Kidney glomerular epithelial cell (primary cell): Measurements from ENCODE around the gene TP53BP2.
"Not testable (repeated sequence)": the region's sequence is repeated elsewhere in the genome, so short reads cannot be mapped to it uniquely, and the experiment has no call there.

ENCODE experiments used
- DNase-seq: peaks from one replicate; lab custom pipeline; 2025; lab: John Stamatoyannopoulos, UW

TP53BP2 gene, protein sequence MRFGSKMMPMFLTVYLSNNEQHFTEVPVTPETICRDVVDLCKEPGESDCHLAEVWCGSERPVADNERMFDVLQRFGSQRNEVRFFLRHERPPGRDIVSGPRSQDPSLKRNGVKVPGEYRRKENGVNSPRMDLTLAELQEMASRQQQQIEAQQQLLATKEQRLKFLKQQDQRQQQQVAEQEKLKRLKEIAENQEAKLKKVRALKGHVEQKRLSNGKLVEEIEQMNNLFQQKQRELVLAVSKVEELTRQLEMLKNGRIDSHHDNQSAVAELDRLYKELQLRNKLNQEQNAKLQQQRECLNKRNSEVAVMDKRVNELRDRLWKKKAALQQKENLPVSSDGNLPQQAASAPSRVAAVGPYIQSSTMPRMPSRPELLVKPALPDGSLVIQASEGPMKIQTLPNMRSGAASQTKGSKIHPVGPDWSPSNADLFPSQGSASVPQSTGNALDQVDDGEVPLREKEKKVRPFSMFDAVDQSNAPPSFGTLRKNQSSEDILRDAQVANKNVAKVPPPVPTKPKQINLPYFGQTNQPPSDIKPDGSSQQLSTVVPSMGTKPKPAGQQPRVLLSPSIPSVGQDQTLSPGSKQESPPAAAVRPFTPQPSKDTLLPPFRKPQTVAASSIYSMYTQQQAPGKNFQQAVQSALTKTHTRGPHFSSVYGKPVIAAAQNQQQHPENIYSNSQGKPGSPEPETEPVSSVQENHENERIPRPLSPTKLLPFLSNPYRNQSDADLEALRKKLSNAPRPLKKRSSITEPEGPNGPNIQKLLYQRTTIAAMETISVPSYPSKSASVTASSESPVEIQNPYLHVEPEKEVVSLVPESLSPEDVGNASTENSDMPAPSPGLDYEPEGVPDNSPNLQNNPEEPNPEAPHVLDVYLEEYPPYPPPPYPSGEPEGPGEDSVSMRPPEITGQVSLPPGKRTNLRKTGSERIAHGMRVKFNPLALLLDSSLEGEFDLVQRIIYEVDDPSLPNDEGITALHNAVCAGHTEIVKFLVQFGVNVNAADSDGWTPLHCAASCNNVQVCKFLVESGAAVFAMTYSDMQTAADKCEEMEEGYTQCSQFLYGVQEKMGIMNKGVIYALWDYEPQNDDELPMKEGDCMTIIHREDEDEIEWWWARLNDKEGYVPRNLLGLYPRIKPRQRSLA

DNA sequence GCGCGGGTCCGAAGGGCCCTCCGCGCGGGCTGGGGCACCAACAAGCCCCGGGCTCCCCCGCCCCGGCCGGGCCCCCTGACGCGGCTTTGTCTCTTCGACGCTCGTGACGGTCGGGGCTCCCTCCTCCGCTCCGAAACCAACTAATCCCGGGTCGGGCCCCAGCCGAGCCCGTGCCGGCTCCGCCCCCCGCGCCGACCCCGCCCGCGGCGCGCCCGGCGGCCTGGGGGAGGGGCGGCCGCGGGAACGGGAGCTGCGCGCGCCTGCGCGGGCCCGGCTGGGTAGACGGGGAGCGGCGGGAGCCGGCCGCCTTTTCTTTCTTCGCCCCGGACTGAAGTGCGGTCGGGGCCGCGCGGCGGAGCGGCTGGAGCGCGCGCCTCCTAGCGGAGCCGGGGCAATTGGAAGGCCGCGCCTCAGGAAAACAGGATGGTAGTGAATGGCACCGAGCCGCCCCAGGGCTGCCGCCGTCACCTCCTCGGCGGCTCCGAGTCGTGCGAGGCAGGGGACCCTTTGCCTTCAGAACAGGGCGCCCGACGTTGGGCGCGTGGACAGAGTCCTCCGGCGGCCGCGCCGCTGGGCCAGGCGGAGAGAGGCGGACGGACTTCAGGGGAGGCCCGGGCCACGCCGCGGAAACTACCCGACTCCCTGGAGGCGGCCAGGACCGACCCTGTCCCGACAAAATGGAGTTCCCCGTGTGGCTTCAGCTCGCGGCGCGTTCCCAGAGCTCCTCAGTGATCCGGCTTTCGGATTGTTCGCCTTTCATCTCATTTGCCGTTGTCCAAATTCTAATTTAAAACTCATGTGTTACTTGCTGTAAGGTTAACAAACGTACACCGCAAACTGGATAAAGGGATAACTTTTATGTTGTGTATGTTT is at the start of gene TP53BP2:
Gene TP53BP2, minus strand, starts transcription at position 138 of the 873 bp plus-strand sequence. CDS start 267 bp downstream, outside the sequence.
- DNase-seq = peak; percentile 80

DNA sequence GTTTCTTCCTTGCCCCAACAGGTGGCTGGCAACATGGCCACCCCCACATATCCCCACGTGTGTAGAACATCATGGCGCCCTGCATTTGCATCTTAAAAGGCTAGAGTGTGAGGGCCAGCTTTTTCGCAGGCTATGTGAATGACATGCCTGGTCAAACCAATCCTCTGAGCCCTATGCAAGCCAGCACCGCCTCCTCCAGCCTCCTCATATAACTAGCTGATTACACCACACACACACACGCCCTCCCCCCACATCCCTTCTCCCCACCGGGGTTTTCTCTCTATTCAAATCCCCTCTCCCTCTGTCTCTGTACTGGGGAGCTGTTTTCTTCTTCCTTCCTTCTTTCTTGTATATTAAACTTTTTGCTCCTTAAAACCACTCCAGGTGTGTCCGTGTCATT is 44.7 kb upstream of the TP53BP2 start:
- DNase-seq = not testable (repeated sequence)

DNA sequence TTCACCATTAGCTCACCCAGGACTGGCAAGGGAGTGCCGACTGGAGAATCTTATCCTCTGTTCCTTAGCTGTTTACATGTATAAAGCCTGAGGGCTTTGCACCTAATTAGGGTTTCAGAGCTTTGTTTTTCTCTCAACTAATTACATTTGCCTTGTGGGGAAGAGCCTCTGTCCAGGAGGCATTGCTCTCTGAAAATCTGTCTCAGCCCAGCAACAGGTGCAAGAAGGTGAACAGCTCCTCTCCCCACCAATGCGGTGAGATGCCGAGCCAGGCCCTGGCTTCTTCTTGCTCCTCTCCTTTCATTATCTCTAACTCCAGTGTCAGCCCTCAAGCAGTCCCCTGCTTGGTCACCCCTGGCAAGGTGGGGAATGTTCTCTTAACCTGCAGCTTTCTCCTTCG is 43.6 kb upstream of the TP53BP2 start:
- DNase-seq = not testable (repeated sequence)

DNA sequence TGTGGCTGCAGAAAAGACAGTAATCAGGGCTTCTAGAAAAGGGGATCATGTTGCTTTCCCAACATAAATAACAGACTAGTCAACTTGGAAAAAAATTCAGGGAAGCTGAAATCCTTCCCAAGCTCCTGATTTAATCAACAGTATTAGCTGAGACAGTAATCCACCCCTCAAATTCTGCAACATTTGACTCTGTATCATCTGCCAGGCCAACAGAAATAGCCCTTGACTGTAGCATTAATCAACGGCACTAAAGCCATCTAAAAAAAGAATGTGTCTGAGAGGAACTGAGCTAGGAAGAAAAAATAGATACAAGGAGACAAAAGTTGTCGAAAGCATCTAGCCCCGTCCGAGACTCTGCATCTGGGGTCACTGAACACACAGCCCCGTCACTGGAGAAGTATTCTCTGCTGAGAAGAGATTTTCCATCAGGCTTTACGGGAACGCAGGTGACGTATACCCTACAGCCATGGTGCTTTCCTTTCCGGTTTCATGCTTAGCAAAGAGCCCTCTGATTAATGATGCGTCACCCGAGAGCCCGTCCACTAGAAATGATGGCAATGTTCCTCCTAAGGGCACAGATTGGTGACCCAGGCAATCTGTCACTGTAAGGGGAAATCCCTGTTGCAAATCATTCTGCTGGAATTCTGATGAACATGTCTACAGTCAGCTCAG is 42.1 kb upstream of the TP53BP2 start:
- peak; percentile 100 for DNase-seq

DNA sequence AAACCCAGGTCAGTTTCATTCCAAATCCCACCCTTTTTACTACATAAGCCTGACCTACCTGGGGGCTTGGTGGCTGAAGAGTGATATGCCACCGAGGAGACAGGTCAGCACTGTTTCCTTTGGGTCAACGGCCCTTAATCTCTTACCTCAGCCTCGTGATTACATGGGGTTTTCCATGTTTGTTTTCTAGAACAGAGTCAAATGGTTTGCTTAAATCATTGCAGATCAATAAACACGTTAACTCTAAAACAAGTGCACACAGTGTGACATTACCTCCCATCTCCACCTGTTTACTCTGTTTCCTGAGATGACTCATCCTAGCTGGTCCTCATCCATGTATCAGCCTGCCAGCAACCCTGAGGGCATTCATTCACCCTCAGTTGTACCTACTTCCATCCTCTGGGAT is 40.8 kb upstream of the TP53BP2 start:
- DNase-seq = no peak

DNA sequence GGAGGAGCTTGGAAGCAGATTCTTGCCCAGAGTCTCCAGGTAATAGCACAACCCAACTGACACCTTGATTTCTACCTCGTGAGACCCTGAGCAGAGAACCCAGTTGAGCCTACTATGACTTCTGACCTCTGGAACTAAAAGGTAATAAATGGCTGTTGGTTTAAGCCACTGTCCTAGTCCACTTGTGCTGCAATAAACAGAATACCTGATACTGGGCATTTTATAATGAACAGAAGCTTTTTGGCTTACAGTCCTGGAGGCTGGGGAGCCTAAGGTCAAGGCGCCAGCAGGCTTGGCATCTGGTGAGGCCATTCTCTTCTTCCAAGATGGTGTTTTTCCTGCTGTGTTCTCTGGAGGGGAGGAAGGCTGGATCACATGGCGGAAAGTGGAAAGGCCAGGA is 39.9 kb upstream of the TP53BP2 start:
- no peak for DNase-seq

DNA sequence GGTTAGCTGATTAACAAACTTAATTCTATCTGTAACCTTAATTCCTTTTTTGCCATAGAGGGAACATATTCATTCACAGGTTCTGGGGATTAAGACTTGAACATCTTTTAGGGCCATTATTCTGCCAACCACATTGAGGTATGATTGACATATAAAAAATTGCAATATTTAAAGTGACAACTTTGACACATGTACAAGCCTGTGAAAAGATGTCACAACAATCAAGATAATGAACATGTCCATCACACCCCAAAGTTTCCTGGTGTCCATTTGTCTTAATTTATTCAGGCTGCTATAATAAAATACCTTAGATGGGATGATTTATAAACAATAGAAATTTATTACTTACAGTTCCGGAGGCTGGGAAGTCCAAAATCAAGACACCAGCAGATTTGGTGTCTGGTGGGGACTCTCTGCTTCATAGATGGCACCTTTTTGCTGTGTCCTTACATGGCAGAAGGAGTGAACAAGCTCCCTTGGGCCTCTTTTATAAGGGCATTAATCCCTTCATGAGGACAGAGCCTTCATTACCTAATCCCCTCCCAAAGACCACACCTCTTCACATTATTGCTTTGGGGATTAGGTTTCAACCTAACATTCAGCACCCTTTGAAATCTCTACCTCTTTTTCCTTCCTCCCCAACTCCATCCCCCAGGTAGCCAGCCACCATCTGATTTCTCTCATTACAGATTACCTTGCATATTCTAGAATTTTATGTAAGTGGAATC is 33.0 kb upstream of the TP53BP2 start:
- no peak for DNase-seq

DNA sequence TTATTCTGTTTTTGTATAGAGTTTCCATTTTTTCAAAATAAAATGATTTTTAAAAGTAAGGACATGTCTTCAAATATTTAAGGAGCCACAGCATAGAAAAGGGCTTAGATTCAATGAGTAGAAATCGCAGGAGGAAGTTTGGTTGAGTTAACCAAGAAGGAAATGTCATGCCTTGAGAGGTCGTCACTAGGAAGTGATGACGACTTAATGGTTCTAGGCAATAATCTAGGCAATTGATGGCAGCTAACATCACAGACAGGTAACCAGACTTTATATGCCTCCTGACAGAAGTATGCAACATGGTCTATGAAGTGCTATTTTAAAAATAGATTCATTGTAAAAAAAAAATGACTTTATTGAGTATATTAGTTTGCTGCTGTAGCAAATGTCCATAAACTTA is 32.1 kb upstream of the TP53BP2 start:
- no peak for DNase-seq

DNA sequence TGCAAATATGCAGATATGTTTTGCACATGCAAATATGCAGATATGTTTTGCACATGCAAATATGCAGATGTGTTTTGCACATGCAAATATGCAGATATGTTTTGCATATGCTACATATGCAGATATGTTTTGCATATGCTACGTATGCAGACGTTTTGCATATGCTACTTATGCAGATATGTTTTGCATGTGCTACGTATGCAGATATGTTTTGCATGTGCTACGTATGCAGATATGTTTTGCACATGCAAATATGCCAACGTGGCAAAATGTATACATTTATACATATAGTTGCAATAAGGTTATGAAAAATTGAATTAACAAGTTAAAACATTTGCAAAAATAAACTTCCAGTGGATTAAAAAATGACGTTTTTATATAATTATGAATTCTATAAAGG is 30.8 kb upstream of the TP53BP2 start:
- DNase-seq = no peak

DNA sequence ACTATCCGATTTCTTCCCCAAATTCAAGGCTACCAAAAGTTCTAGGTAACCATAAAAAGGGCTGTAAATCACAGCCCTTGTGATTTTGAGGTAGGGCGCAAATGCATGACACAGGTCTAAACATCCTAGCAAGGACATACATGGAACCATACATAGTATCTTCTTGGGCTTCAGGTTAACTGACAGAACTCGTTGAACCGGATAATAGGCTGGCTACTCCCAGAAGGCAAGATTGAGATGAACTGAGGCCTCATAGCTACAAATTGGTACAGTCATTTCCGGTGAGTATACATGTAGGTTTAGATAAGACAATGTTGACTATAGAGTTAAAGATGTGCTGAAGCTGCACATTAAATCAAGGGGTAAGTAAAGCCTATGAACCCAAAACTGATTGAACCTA is 27.3 kb upstream of the TP53BP2 start:
- no peak for DNase-seq

DNA sequence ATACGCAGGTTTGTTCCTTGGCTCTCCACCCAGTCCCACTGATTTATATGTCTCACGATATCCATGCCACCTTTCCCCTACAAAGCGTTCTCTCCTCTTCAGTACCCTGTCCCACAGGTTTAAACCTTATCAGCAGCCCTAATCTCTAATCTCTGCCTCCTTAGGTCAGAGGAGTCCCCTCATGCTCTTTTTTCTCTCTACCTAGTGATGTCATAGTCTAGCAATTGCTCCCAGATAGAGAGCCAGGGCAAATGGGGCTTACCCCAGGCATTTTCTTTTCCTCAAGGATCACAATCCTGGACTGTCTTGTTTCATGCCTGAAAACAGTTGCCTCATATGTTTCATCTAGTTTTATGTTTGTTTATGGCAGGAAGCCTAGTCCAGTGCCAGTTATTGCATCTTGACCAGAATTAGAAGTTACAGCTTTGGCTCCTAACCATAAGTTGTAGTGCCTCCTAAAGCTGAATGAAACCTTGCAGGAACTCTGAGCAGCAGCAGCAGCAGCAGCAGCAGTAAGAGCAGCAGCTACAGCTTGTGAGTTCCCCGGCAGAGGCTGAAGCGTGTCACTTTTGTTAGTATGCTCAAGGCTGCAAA is 26.7 kb upstream of the TP53BP2 start:
- DNase-seq = no peak

DNA sequence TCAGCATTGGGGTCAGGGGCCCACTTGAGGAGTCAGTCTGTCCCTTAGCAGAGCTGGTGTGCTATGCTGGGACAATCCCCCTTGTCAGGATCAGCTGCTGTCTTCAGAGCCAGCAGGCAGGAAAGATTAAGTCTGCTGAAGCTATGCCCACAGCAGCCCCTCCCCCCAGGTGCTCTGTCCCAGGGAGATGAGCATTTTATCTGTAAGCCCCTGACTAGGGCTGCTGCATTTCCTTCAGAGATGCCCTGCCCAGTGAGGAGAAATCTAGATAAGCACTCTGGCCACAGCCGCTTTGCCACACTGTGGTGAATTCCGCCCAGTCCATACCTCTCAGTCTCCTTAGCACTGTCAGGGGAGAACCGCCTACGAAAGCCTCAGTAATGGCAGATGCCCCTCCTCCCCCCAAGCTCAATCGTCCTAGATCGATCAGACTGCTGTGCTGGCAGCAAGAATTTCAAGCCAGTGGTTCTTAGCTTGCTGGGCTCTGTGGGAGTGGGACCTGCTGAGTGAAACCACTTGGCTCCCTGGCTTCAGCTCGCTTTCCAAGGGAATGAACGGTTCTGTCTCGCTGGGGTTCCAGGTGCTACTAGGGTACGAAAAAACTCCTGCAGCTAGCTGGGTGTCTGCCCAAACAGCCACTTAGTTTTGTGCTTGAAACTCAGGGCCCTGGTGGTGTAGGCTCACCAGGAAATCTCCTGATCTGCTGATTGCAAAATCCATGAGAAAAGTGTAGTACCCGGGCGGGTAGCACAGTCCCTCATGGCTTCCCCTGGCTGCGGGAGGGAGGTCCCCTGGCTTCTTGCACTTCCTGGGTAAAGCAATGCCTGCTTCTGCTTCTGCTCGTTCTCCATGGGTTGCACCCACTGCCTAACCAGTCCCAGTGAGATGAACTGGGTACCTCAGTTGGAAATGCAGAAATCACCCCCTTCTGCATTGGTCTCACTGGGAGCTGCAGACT is 25.1 kb upstream of the TP53BP2 start:
- DNase-seq = no peak

DNA sequence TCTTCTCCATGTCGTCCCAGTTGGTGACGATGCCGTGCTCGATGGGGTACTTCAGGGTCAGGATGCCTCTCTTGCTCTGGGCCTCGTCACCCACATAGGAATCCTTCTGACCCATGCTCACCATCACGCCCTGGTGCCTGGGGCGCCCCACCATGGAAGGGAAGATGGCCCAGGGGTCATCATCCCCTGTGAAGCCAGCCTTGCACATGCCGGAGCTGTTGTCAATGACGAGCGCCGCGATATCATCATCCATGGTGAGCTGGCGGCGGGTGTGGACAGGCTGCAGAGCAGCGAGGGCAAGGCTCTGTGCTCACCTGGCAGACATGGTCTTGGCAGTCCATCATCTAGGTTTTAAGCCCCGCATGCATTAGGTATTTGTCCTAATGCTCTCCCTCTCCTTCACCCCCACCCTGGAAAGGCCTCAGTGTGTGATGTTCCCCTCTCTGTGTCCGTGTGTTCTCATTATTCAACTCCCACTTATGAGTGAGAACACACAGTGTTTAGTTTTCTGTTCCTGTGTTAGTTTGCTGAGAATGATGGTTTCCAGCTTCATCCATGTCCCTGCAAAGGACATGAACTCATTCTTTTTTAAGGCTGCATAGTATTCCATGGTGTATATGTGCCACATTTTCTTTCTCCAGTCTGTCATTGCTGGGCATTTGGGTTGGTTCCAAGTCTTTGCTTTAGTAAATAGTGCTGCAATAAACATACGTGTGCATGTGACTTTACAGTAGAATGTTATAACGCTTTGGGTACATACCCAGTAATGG is 19.0 kb upstream of the TP53BP2 start:
- DNase-seq = not testable (repeated sequence)

DNA sequence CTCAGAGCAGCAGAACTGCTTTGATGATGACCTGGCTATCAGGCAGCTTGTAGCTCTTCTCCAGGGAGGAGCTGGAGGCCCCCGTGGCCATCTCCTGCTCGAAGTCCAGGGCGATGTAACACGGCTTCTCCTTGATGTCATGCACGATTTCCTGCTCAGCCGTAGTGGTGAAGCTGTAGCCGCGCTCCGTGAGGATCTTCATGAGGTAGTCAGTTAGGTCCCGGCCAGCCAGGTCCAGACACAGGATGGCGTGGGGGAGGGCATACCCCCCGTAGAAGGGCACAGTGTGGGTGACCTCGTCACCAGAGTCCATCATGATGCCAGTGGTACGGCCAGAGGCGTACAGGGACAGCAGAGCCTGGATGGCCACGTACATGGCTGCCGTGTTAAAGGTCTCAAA is 18.3 kb upstream of the TP53BP2 start:
- no peak for DNase-seq

DNA sequence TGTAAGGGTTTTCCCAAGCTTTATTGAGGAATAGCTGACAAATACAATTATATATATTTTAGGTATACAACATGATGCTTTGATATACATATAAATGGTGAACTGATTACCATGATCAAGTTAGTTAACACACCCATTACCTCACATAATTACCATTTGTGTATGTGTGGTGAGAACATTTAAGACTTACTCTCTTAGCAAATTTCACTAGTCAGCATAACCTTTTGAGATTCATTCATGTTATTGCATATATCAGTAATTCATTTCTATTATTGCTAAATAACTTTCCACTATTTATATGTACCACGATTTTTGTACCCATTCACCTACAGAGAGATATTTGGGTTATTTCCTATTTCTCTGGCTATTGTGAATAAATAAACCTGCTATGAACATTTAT is 16.2 kb upstream of the TP53BP2 start:
- no peak for DNase-seq

DNA sequence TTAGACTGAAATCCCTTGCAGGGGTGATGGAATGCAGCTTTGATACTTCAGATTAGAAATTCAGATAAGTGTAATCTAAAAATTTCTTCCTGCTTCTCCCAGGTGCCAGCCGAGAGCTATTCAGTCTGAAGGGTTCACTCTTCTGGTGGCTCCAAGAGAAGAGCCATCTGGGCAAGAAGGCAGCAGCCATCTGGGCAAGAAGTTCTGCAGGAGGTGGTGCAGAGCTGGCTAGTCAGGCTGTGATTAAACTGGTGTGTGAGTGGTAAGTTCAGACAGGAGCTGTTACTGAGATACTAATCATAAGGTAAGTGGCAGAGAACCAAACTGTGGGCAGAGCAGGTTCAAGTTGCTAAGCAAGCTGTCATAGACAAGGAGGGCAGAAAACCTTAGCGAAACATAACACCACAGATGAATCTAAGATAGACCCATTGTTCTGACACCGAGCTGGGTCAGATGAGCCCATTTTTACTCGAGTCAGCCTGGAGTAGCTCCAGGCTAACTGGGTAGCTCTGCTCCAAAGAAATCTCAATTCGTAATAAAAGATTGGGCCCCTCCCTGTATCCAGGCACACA is 14.4 kb upstream of the TP53BP2 start:
- no peak for DNase-seq

DNA sequence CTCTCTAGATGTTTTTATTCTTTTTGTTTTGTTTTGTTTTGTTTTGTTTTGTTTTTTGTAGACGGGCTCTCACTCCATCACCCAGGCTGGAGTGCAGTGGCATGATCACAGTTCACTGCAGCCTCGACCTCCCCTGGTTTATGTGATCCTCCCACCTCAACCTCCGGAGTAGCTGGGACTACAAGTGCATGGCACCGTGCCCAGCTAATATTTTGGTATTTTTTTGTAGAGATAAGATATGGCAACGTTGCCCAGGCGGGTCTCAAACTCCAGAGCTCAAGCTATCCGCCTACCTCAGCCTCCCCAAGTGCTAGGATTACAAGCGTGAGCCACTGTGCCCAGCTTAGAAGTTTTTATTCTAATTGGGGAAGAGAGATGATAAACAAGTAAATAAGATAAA is 13.3 kb upstream of the TP53BP2 start:
- DNase-seq = no peak

DNA sequence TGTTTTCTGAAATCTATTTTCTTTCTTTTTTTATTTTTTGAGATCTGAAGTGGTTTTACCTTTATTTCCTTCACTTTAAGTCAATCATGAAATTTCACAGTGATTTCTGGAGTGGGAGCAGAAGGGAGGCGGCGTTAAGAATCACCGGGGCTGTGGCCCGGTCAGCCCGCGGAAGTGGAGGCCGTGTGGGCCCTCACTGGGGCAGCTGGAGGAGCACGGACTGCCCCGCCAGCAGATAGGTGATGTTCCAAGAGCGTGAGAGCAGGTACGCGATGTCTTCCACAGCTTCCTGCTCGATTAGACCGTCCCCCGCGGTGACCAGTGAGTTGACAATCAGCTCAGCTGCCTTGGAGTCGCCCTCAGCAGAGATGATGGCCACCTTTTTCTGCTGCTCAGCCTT is 10.6 kb upstream of the TP53BP2 start:
- DNase-seq = no peak
